Psoas muscle (tissue), 8 donors: ENCODE data around the gene INO80C. TPM values are rescaled to one million over a fixed set of nuclear protein-coding genes. Genes with fewer than 3 reads are reported as not detected.

Experiments used
- ATAC-seq, 4 donors: fragments of 200-7000 bp; cut with Tn5 transposase; one replicate each; pipeline ENCODE4 v1.9.1; 2020; ENCODE audit warnings: moderate library complexity in 3 of 4, mild to moderate bottlenecking in 2 of 4
- DNase-seq, 2 donors: peaks; one replicate each; pipeline ENCODE4 v3.0.0-alpha.2; 2020
- H3K27ac ChIP-seq: fragments of 200-600 bp; one replicate; pipeline ENCODE4 v1.8.0; 2022
- H3K27me3 ChIP-seq, 3 donors: fragments of 200-600 bp in 1 of 3; one replicate each; pipeline versions ENCODE4 v1.6.1 to v1.8.0; 2013 to 2022; ENCODE audit warnings: low read length in 2 of 3, mild to moderate bottlenecking in 2 of 3, moderate library complexity in 1 of 3; ENCODE audit not compliant: insufficient read depth in 3 of 3
- H3K36me3 ChIP-seq, 2 donors: fragments of 200-600 bp in 1 of 2; one replicate each; pipeline versions ENCODE4 v1.6.1 to v1.8.0; 2013 to 2022; ENCODE audit warnings: low read depth in 1 of 2, mild to moderate bottlenecking in 1 of 2, moderate library complexity in 1 of 2; ENCODE audit not compliant: insufficient read depth in 1 of 2
- H3K4me1 ChIP-seq: fragments of 200-600 bp; one replicate; pipeline ENCODE4 v1.8.0; 2022
- H3K4me3 ChIP-seq: fragments of 200-600 bp; one replicate; pipeline ENCODE4 v1.8.0; 2022; ENCODE audit warnings: mild to moderate bottlenecking
- H3K9me3 ChIP-seq: fragments of 200-600 bp; one replicate; pipeline ENCODE4 v1.8.0; 2022
- CTCF ChIP-seq: fragments of 200-600 bp; IDR thresholded peaks from one replicate; pipeline ENCODE4 v1.8.0; 2022; ENCODE audit warnings: antibody characterized with exemption
- WGBS, 3 donors: extraction: QIAGEN DNeasy Blood & Tissue Kit; methylation state at CpG; one replicate each; pipeline versions ENCODE4 v1.1.6 to v1.1.7; 2013; 5-methylcytosine and 5-hydroxymethylcytosine counted together
- intact Hi-C, 2 donors: fragments of 100-400 bp; cut with DNase I; formaldehyde crosslinking; loops; one replicate each; pipeline versions ENCODE4 v1.11.0 to v1.14.2; 2022
- polyA plus RNA-seq, 3 donors: library from polyadenylated mRNA; stranded (reverse); fragments of 200-250 nt; gene quantifications; one replicate each; pipeline ENCODE4 v1.2.3, GENCODE V29; 2013
- total RNA-seq, 4 donors: library from RNA; stranded (reverse); fragmentation: NEBNext Ultra II Directional in 2 of 4; extraction: Animal tissue kit (Norgen Biotek cat#: 25700) in 2 of 4; gene quantifications; one replicate each; pipeline versions ENCODE4 v1.2.1 to v1.2.4, GENCODE V29; 2021 to 2023
- donor health status: healthy with polysubstance abuse.
- donor health status: DM: no; HTN: no; CAD: no; lungs with moderate emphysema.
- donor health status: Bipolar disorder and iron deficiency.
- donor health status: healthy.
- donor health status: DM: yes; HTN: yes; CAD: no.
- donor health status: DM: no; HTN: no; CAD: no.
- donor health status: DM: no; HTN: no; CAD: no.
- donor health status: DM: yes; HTN: yes; CAD: no.

Gene INO80C
- total and polyA plus RNA-seq, 7 donors = 14.4 to 26.7 (median 21.1) TPM

GRCh38 chr18:35424356-35424755, 73.4 kb downstream of the INO80C start:
- intact Hi-C loops = no loop called here
- no peak for DNase-seq
- 90 to 96% (median 94%) methylated on average over 3 of the region's 3 CpGs for WGBS, 3 donors
- Histone ChIP-seq H3K4me3 (no peak overlapping the region), H3K4me1 (no peaks in the 10 kb centered on the region), H3K27me3 (peaks cover 0 to 2% (median 0%) of the 10 kb centered on the region in 3 donors), H3K9me3 (peaks cover 4% of the 10 kb centered on the region), H3K27ac (no peak overlapping the region), H3K36me3 (no peaks in the 10 kb centered on the region)
- no peak for TF ChIP-seq CTCF
- ATAC-seq = no peak

GRCh38 chr18:35422237-35422636, 75.5 kb downstream of the INO80C start:
- ATAC-seq = no peak
- Histone ChIP-seq H3K9me3 (peaks cover 12% of the 10 kb centered on the region), H3K4me3 (no peak overlapping the region), H3K36me3 (no peaks in the 10 kb centered on the region), H3K27me3 (peaks cover 0 to 2% (median 0%) of the 10 kb centered on the region in 3 donors), H3K27ac (no peak overlapping the region), H3K4me1 (no peaks in the 10 kb centered on the region)
- no peak for TF ChIP-seq CTCF
- intact Hi-C loops = no loop called here
- no peak for DNase-seq
- WGBS, 3 donors = 33 to 50% (median 45%) methylated on average over 3 of the region's 3 CpGs

DNA sequence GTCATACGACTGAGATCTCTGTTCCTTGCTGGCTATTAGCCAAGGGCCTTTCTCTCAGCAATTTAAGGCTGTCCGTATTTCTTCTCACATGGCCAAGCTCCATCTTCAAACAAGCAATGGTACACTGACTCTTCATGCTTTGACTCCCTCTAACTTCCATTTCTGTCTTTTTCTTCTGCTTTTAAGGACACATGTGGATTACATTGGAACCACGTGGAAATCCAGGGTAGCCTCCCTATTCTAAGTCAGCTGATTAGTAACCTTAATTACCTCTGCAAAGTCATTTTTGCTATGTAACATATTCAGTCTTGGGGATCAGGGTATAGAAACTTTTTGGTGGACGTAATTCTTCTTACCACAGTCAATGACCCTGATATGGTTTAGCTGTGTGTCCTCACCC, 79.2 kb downstream of the INO80C start:
- Histone ChIP-seq H3K27ac (no peak overlapping the region), H3K4me1 (no peaks in the 10 kb centered on the region), H3K9me3 (peaks cover 12% of the 10 kb centered on the region), H3K36me3 (no peaks in the 10 kb centered on the region), H3K27me3 (no peaks in the 10 kb centered on the region), H3K4me3 (no peak overlapping the region)
- 73 to 80% (median 76%) methylated on average over 4 of the region's 4 CpGs for WGBS, 3 donors
- ATAC-seq (no peak), DNase-seq (no peak)
- TF ChIP-seq CTCF = no peak
- intact Hi-C loops = no loop called here

Other genes starting within 250 kb of the INO80C start
- 10 to 100 TPM in 2 of 4 donors, 1 to 10 TPM in 2; 8.8 to 12.2 (median 10.4) TPM for gene ZSCAN30, start 207.7 kb downstream of the INO80C start, total RNA-seq
- 1 to 10 TPM; 3.0 to 7.9 (median 4.6) TPM for gene ZSCAN30, start 207.7 kb downstream of the INO80C start, polyA plus RNA-seq
- 10 to 100 TPM; 40.6 to 63.8 (median 53.9) TPM for gene ZNF24, start 153.5 kb downstream of the INO80C start, total RNA-seq
- gene ZNF24, start 153.5 kb downstream of the INO80C start, polyA plus RNA-seq = 10 to 100 TPM; 16.0 to 32.5 (median 19.1) TPM
- under 1 TPM; 0.30 to 0.79 (median 0.74) TPM for gene ZNF396, start 120.6 kb downstream of the INO80C start, total RNA-seq
- under 1 TPM; 0.38 to 0.73 (median 0.52) TPM for gene ZNF396, start 120.6 kb downstream of the INO80C start, polyA plus RNA-seq
- 10 to 100 TPM; 29.5 to 58.7 (median 52.6) TPM for gene GALNT1, start 83.8 kb upstream of the INO80C start, total RNA-seq
- 10 to 100 TPM; 23.7 to 70.3 (median 32.5) TPM for gene GALNT1, start 83.8 kb upstream of the INO80C start, polyA plus RNA-seq